ENCODE data around the gene FBLN2.

- no peak for TF ChIP-seq CTCF (IDR thresholded peaks at IDR 0.05; ENCODE audit: low read depth, low read length, missing input control)
- no peak for TF ChIP-seq JUND (IDR thresholded peaks at IDR 0.05)
- no peak for TF ChIP-seq ZBTB33 (IDR thresholded peaks at IDR 0.05)
- no peak for TF ChIP-seq YY1 (IDR thresholded peaks at IDR 0.05)
- TF ChIP-seq REST (IDR thresholded peaks at IDR 0.05): no peak
- TF ChIP-seq TAF1 (conservative IDR thresholded peaks at IDR 0.05): no peak
- TF ChIP-seq ATF3 (IDR thresholded peaks at IDR 0.05): no peak
- no peak for TF ChIP-seq RAD21 (IDR thresholded peaks at IDR 0.05)
- no peak for TF ChIP-seq GABPA (IDR thresholded peaks at IDR 0.05 in 1 of 2, conservative IDR thresholded peaks at IDR 0.05 in 1 of 2)
- no peak for TF ChIP-seq MAX (IDR thresholded peaks at IDR 0.05)
- TF ChIP-seq SP1 (IDR thresholded peaks at IDR 0.05): no peak
- no peak for TF ChIP-seq NR2F2 (IDR thresholded peaks at IDR 0.05)
These were observed 898 bp downstream of the FBLN2 start for GRCh38 chr3:13549623-13550422.
